IPS-18c (cell line): Measurements from ENCODE around the gene OGDH.
"Not testable (repeated sequence)": the region's sequence is repeated elsewhere in the genome, so short reads cannot be mapped to it uniquely, and the experiment has no call there.

Experiments used
- H3K4me3 ChIP-seq: 2 replicates; pipeline ENCODE4 v1.7.0; 2013; ENCODE audit warnings: low read depth, mild to moderate bottlenecking, low read length, moderate library complexity; ENCODE audit not compliant: insufficient read depth
- H3K9me3 ChIP-seq: one replicate; pipeline ENCODE4 v1.6.1; 2013; ENCODE audit warnings: mild to moderate bottlenecking, low read length, moderate library complexity; ENCODE audit not compliant: control insufficient read depth, insufficient read depth

OGDH gene

DNA sequence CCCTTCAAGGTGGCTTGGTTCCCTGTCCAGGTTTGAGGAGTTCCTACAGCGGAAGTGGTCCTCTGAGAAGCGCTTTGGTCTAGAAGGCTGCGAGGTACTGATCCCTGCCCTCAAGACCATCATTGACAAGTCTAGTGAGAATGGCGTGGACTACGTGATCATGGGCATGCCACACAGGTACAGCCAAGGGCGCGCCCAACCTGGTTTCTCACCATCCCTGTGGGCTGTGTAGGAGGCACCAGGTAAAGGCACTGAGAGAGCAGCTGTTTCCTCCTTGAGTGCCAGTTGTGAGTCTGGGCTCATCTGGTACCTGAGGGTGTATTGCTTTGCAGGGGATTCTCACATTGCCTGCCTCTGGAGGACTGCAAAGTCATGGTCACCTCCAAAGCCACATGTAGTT, 68.0 kb downstream of the OGDH start:
- H3K9me3 ChIP-seq, result no peaks in the 10 kb centered on the region
- H3K4me3 ChIP-seq, result no peak overlapping the region

GRCh38 chr7:44676776-44677175, 70.3 kb downstream of the OGDH start:
- H3K4me3 ChIP-seq, result no peak overlapping the region
- no peaks in the 10 kb centered on the region for H3K9me3 ChIP-seq

GRCh38 chr7:44678101-44678470, 71.7 kb downstream of the OGDH start:
- Histone ChIP-seq H3K9me3 (no peaks in the 10 kb centered on the region), H3K4me3 (no peak overlapping the region)

DNA sequence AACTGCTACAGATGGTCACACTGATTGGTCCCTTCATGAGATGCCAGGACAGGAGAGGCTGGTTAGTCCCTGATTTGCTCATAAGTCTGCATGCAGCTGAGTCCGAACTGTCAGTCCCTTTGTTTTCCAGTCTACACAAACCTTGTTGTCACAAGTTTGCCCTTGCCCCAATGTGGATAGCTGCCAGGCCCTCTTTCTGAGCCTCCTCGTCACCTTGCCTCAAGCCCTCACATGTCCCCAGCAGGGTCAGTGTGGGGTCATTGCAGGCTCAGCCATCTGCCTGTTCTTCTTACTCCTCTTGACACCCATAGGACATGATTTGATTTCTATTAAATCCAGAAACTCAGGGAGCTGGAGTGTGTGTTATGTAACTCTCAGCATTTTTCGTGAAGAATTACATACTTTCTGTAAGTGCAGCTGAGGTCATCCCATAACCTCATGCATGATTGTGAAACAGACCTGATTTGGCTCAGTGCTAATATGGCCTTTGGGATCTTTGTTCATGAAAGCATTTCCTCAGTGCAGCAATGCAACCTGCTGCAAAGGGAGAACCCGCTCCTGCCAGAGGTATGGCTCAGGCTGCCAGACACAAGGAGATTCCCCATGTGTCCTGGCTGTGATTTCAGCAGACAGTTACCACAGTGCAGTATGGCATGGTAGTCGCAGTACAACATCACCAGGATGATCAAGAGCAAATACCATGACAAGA, 72.2 kb downstream of the OGDH start:
- no peak overlapping the region for H3K4me3 ChIP-seq
- no peaks in the 10 kb centered on the region for H3K9me3 ChIP-seq

DNA sequence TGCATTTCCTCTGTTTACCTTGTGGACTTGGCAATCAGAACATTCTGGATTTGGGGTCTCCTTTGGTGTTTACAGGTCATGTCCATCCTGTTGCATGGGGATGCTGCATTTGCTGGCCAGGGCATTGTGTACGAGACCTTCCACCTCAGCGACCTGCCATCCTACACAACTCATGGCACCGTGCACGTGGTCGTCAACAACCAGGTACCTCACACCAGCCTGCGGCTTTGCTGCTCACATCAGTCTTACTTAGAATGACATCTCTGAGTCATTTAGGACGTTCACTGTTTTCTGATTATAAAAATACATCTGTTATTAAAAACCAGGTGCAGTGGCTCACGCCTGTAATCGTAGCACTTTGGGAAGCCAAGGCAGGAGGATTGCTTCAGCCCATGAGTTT, 75.2 kb downstream of the OGDH start:
- H3K4me3 ChIP-seq, result no peak overlapping the region
- no peaks in the 10 kb centered on the region for H3K9me3 ChIP-seq

DNA sequence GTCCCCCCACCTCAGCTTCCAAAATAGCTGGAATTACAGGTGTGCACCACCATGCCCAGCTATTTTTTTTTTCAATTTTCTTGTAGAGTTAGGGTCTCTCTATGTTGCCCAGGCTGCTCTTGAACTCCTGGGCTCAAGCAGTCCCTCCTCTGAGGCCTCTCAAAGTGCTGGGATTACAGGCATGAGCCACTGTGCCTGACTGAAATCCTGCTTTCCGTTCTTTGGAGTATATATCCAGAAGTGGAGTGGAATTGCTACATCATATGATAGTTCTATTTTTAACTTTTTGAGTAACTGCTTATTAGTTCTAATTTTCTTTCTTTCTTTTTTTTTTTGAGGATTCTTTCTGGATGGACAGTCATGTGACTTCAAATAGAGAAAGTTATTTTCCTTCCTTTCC, 79.3 kb downstream of the OGDH start:
- H3K9me3 ChIP-seq, result peaks cover 2% of the 10 kb centered on the region
- H3K4me3 ChIP-seq, result no peak overlapping the region

GRCh38 chr7:44689427-44689826, 83.0 kb downstream of the OGDH start:
- Histone ChIP-seq H3K4me3 (no peak overlapping the region), H3K9me3 (peaks cover 2% of the 10 kb centered on the region)

DNA sequence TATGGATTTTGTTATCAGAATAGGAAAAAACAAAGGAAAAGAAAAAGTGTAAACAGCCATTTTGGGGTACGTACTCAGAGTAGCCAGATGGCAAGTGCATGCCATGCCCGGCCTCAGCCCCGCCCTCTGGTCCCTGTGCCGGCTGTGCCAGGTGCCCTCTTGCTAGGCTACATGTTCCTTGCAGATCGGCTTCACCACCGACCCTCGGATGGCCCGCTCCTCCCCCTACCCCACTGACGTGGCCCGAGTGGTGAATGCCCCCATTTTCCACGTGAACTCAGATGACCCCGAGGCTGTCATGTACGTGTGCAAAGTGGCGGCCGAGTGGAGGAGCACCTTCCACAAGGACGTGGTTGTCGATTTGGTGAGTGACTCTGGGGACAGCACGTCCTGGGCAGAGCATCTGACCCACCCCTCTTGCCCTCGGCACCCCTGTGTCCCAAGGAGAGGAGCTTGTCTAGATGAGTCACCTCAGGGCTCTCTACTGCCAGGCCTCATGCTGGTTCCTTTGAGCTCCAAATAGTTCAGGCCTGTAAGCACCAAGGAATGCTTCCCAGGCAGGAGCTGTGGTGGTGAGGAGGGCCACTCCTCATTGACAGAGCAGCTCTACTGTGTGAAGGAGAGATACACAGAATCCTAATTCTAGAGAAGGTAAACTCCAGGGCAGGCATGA, 87.3 kb downstream of the OGDH start:
- Histone ChIP-seq H3K9me3 (no peaks in the 10 kb centered on the region), H3K4me3 (no peak overlapping the region)

DNA sequence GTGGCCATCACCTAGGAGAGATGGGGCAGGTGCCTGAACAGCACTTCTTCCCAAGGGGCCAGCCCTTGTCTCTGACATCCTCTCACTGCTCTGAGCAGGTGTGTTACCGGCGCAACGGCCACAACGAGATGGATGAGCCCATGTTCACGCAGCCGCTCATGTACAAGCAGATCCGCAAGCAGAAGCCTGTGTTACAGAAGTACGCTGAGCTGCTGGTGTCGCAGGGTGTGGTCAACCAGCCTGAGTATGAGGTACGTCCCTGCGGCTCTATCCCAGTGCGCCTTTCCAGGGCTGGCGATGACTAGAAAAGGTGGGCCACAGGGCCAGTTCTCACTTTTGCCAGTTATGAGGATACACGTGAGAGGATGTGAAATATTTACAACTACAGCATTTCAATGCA, 87.9 kb downstream of the OGDH start:
- Histone ChIP-seq H3K4me3 (no peak overlapping the region), H3K9me3 (no peaks in the 10 kb centered on the region)

DNA sequence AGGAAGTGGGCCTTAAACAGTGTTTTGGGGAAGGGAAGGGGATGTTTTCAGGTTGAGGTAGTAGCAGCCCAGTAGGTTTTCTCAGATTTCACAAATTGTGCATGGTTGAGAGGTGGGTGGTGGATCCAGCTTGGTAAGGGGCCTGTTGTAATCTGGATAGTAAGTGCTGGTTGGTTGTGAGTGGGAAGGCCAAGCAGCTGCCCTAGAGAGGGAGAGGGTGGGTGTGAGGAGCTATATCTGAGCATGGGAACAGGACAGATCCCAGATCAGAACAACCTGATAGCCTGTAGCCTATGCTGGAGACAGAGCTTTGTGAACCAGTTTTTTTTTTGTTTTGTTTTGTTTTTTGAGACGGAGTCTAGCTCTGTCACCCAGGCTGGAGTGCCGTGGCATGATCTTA, 88.3 kb downstream of the OGDH start:
- Histone ChIP-seq H3K9me3 (no peaks in the 10 kb centered on the region), H3K4me3 (no peak overlapping the region)

- H3K4me3 ChIP-seq, result no peak overlapping the region
- no peaks in the 10 kb centered on the region for H3K9me3 ChIP-seq
Measured at GRCh38 chr7:44695756-44696155, 89.3 kb downstream of the OGDH start.

- Histone ChIP-seq H3K9me3 (no peaks in the 10 kb centered on the region), H3K4me3 (no peak overlapping the region)
Measured at GRCh38 chr7:44696728-44697127, 90.3 kb downstream of the OGDH start.

GRCh38 chr7:44697136-44698045, 91.0 kb downstream of the OGDH start:
- Histone ChIP-seq H3K9me3 (no peaks in the 10 kb centered on the region), H3K4me3 (no peak overlapping the region)

DNA sequence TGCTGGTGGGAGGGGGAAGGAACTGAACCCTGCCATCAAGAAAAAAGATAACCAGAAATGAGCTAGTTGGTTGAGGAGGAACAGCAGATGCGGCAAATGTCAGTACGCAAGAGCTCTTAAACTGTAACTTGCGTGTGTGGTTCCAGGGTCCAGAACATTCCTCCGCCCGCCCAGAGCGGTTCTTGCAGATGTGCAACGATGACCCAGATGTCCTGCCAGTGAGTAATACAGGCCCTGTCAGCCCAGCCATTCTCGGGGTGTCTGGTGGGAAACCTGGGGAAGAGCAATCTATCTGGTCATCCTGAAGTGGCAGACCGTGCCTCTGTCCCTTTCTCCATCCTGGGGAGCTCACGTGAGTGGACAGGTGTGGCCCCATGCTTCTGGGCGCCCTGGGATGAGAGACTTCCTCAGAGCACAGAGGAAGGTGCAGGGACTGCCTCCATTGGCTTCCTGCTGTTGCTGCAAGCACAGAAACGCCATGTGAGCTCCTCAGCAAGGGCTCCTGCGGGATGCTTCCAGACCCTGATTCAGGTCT, 91.7 kb downstream of the OGDH start:
- no peak overlapping the region for H3K4me3 ChIP-seq
- no peaks in the 10 kb centered on the region for H3K9me3 ChIP-seq

DNA sequence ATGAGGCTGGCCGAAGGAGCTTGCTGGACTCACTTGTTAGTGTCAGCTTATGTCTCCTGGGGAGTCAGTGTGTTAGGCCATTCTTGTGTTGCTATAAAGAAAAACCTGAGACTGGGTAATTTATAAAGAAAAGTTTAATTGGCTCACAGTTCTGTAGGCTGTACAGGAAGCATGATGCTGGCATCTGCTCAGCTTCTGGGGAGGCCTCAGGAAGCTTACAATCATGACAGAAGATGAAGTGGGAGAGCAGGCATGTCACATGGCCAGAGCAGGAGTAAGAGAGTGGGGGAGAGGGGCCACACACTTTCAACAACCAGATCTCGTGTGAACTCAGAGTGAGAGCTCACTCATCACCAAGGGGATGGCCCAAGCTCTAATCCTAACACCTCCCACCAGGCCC, 93.2 kb downstream of the OGDH start:
- H3K4me3 ChIP-seq, H3K9me3 ChIP-seq: not testable (repeated sequence)

DNA sequence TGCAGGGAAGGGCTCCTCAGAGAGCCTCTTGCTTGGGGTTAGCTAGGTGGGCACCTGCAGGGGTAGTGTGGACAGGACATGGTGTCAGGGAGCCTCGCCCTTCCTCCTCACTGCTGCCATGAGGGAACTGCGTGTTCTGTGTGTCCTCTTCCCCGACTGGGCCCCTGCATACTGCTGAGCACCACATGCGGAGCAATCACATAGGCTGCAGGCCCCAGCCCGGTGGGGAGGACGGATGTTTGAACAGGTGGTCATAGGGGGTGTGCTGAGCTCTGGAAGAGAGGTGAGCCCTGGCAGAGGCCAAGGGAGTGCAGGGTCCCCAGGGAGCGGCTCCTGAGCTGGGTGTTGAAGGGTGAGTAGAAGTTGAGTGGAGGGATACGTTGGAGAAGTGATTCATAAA, 93.9 kb downstream of the OGDH start:
- Histone ChIP-seq H3K4me3 (no peak overlapping the region), H3K9me3 (no peaks in the 10 kb centered on the region)

DNA sequence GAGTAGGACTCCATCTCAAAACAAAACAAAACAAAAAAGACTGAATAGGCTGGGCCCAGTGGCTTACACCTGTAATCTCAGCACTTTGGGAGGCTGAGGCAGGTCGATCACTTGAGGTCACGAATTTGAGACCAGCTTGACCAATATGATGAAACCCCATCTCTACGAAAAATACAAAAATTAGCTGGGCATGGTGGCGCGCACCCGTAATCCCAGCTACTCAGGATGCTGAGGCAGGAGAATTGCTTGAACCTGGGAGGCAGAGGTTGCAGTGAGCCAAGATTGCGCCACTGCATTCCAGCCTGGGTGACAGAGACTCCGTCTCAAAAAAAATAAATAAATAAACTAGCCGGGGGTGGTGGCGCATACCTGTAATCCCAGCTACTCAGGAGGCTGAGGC, 97.0 kb downstream of the OGDH start:
- not testable (repeated sequence) for H3K9me3 ChIP-seq, H3K4me3 ChIP-seq

DNA sequence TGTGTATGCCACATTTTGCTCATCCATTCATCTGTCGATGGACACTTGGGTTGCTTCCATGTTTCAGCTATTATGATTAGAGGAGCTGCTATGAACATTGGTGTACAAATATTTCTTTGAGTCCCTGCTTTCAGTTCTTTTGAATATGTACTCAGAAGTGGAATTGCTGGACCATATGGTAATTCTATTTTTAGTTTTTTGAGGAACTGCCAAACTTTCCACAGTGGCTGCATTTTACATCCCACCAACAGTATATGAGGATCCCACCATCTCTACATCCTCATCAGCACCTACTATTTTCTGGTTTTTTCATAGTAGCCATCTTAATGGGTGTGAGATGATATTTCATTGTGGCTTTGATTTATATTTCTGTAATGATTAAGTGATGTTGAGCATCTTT, 97.5 kb downstream of the OGDH start:
- H3K4me3 ChIP-seq, result no peak overlapping the region

More for the DNA sequence above, 97.5 kb downstream of the OGDH start:
- H3K9me3 ChIP-seq, result no peaks in the 10 kb centered on the region
